Fibroblast of skin of left biceps (primary cell): Measurements from ENCODE around the gene SMC6.

Source experiments
- DNase-seq, 2 experiments: peaks; one replicate each; pipeline ENCODE4 v3.0.0-alpha.2; 2013; ENCODE audit warnings: low read depth in 2 of 2

Gene SMC6

DNA sequence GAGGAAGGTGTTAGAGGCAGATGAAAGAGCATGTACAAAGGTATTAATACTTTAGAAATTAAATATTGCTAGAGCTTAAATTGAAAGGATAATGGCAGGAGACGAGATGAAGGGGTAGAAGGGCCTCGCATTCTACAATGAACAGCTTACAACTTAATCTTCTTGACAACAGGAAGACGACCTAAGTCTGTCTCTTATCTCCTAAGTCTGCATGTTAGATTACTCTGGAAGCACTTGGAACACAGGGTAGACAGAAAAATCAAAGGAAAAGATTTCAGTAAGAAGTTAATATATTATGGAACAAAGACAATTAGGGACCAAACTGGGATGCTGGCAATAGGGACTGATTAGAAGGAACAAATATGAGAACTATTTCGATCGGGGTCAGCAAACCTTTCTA is 34.9 kb downstream of the SMC6 start:
- DNase-seq, result no peak

DNA sequence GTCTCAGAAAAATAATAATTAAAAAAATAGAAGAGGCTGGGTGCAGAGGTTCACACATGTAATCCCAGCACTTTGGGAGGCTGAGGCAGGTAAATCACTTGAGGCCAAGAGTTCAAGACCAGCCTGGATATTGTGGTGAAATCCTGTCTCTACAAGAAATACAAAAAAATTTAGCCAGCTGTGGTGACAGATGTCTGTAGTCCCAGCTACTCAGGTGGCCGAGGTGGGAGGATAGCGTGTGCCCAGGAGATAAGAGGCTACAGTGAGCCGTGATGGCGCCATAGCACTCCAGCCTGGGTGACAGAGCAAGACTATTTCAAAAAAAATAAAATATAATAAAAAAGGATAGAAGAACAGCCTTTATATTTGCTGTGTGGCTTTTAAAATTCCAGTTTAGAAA is 35.9 kb downstream of the SMC6 start:
- DNase-seq, result no peak

DNA sequence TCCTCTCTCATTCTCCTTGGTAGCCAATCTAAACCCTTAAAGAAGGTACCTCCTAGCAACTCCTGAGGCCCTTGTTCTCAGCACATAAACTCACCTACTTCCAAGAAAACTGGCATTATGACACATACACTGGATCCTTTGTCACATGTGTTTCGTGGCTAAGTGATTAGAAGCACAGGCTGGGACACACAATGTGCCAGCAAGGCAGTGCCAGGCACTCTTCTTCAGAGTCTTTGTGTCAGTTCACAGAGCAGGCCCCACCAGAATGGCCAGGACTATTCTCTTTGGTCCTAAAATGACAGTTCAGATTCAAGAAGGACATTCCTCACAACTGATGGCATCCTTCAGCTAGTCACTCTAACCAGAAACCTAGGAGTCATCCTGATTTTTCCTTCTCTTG is 40.3 kb downstream of the SMC6 start:
- DNase-seq, result no peak

DNA sequence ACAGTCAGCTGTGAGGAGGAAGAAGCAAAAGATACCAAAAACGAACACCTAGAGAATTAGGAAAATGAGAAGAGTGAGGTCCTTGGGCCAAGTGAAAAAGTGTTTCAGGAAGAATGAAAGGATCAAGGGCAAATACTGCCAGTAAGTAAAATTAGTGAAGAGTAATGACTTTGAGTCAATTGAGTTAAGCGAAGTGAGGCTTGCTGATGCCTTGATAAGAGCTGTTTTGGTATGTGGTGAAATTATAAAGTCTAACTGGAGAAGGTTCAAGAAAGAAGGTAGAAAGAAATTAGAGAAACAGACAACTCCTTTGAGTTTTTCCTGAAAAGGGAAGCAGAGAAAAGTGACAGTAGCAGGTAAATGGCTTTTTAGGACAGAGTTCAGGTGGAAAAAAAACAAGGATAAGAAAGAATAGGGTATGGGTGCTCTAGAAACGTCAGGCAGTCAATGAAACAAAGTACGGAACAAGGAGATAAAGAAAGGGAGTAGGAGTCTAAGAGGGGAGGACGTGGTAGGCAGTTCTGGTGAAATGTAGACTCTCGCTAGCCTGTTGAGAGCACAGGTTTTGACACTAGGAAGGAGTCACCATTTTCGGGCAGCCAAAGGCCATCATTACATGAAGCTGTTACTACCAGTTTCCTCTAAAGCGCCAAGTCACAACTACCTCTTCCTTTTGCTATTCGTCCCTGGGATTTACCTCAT is 42.9 kb downstream of the SMC6 start:
- no peak for DNase-seq

DNA sequence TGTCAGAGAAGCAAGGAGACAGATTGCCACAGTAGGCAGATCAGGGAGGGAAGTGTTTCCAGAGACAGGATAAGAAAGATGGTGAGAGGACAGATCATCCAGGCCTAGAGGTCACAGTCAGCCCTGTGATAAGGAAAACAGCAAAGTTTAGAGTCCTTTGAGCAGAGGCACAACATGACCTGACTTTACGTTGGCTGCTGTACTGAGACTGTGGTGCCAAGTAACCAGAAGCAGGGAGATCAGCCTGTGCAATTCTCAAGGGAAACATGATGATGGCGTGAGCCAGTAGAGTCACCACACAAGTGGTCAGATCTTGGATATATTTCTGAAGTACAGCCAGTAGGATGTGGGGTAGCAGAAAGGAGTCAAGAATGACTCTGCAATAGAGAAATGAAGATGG is 43.7 kb downstream of the SMC6 start:
- DNase-seq, result no peak

DNA sequence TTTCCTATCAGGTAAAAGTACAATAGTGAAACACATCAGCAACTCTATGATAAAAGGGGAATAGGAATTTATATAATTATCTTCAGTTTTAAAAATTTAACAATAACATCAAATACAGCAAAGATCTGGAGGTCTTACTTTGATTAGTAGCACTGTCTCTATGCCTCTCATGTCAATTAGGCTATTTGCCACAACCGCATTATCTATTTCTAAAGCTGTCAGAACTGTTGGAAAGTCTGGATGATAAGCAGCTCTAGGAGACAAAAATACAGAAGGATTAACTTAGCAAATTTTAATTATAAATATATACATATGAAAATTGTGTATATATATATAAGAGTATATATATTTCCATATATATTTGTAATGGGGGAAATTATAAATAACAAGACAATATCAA is 45.1 kb downstream of the SMC6 start:
- no peak for DNase-seq

DNA sequence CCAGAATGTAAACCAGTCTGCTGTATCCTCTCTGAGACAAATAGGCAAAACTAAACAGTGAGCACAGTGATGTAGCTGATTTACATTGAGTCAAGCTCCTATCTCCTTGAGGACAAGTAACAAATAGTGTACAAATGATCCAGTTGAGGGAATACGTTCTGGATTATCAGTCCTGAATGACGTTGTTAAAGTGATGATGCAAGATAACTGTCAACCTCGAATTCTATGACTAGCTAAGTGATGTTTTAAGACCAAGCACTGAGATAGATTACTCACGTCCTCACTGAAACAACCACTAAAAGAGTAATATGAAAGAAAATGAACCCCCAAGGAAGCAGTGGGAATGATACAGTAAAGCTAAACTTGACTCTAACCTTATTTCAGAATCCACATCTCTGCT is 46.8 kb downstream of the SMC6 start:
- DNase-seq, result no peak

DNA sequence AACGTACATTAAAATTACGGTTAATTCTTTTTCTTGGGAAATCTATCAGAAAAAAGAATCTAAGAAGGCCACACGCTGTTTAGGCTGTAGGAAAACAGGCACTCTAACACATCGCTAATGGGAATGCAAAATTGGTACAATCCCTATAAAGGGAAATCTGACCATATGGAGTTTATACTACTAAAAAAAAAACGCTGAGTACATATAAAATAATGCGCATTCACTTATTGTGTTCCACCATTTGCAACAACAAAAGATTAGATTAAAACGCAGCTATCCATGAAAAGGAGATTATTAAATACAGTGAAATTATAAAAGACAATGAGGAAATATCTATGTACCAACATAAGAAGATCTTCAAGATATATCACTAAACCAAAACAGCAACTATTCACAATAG is 62.8 kb downstream of the SMC6 start:
- DNase-seq, result no peak

DNA sequence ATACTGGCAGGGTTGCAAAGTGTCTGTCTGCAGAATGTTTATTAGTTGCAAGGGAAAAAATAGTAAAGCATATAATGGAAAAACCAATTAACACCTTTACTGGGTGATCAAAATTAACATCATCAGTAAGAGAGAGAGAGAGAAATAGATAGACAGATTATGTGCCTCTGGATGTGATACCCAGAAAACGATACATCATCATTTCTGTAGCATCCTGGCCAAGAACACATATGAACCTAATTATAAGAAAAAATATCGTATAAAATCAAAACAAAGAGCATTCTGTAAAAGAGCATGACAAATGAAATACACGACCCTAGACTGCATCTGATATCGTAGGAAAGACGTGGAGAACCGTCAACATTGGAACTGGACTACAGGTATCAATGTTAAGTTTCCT is 64.6 kb downstream of the SMC6 start:
- DNase-seq, result no peak

DNA sequence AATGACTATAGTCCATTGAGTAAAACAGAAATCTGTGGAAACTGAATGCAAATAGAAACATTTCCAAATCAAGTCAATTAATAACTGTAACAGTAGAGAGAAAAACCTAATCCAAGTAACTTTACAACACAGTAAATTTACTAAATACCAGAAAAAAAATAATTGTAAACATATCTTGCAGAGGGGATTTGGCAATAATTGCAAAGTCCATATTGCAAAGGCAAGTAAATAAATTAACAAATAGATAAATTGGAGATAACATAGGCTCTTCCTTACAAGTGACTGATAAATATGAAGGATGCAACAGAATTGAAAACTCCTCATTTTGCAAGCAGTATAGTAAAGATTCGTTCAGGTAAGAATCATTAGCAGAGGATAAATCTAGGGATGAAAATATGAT is 65.0 kb downstream of the SMC6 start:
- DNase-seq, result no peak

DNA sequence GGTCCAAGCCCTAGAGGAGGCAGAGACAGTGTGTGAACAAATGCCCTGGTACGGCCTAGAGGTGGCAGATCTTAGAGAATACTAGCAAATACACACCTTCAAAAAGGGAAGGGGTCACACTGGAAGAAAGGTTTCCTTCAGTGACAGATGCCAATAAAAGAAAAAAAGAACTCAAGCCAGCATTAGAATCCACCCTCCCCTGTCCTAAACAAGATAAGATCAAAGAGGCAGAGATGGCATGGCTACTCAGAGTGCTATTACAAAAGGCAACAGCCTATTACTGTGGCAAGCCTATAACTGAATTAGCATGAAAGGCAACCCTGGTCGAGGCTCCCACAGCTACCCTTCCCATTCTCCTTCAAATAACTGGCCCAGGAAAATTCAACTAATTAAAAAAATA is 69.6 kb downstream of the SMC6 start:
- no peak for DNase-seq

DNA sequence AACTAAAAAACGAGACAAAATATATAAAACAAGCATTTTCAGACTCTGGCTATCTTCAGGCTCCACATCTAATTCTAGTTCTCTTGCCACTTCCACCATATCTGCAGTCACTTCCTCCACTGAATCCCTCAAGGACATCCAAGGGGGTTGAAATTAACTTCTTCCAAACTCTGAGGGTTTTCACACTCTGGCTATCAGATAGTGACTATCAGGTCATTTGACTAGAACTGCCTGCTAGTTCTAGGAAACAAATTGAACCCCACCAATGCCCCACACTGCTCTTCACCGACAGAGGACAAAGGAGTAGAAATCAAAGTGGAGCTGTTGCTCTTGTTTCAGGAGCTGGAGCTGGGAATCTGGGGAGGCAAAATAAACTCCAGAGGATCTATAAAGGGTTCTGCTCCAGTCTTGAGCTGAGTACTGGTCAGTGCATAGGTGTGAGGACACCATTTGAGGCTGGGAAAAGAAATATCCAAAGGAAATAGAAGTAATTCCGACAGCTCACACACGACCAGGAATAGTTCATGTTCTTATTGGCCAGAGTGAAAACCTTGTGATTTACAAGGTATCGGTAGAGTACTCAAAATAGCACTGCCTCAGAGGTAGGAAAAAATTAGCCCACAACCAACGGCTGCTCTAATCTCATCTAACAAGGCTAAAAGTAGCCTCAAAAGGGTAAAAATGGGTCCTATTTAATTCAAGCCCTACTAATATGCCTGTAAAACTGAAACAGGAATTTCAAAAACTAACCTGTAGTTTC is 71.3 kb downstream of the SMC6 start:
- no peak for DNase-seq

DNA sequence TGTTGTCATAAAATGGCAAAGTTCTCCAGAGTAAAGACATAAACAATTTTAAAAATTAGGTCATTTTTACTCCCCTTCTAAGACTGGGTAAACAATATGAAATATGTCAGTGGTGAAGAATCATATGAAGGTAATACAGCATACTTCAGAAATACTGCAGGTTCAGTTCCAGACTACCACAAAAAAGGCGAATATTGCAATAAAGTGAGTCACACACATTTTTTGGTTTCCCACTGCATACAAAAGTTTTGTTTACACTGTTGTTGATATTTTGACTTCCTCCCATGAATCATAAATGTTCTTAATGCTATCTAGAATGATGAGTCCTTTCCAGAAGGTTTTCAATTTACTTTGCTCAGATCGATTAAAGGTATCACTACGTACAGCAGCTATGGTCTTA is 73.5 kb downstream of the SMC6 start:
- no peak for DNase-seq

DNA sequence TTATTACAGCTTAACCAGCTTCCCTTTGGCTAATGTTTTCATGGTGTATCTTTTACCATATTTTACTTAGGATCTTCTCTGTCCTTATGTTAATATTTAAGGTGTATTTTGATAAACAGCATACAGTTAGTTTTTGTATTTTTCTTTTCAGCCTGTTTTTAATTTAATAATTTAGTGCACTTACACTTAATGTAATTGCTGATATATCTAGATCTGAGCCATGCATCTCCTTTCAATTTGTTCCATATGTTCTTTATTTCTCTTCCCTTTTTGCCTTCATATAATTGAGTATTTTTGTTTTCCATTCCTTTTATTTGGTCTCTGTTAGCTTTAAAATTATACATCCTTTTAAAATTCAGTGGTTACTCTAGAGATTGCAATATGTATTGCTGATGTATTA is 78.8 kb downstream of the SMC6 start:
- DNase-seq, result no peak

DNA sequence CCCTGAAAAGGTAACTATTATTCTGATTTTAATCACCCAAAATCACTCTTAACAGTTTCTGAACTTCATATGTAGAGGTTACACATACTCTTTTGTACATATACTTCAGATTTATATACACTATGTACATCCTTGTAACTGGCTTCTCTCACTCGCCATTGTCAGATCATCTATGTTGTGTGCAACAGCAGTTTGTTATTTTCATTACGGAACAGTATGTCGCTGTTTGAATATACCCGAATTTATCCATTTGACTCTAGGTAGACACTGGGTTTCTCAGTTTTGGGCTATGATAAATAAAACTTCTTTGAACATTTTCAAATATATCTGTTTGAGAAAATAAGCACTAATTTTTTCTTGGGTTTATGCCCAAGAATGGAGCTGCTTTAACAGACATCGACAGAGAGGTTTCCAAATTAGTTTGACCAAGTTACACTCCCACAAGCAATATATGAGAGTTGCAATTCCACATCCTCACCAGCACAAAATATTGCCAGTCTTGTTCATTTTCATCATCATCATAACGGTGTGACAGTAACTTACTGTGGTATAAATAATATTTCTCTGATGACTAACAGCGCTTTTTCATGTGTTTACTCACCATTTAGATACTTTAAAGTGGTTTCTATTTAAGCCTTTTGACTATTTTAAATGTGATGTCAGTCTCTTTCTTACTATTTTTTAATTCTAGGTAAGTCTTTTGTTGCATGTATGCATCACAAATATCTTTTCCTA is 80.9 kb downstream of the SMC6 start:
- peak; percentile 4 to 10 for DNase-seq

DNA sequence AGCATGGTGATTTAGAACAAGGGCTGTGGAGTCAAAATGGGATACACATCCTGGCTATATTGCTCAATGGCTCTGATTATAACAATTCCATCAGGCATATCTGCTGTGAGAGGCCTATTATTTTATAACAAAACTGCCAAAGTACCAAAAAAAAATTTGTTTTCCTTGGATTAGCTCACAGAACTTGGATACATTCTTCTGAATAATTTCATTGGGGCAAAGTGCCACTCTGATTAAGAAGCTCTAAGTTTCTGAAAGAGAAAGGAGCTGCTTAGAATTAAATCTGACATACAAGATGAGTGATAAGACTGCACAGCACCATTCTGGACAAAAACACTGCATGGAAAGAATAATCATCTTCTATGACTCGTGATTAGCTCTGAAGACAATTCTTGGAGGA is 85.7 kb downstream of the SMC6 start:
- DNase-seq, result no peak

DNA sequence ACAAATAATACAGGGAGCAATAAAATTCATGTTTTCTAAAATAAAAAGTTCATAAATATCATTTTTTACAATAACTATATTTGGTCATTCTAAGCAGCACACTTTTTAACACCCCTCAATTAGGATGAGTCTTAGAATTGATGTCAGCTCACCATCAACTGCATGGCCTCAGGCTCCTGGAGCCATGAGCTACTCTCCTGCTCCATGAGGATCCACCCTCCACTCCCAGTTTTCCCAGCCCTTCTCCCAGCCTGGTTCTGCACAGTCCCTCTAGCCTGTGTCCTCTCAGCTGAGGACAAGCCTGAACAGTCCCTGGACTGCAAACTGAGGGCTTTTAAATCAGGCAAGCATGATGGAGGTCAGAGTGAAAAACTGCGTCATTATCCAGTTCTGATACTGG is 89.1 kb downstream of the SMC6 start:
- no peak for DNase-seq

DNA sequence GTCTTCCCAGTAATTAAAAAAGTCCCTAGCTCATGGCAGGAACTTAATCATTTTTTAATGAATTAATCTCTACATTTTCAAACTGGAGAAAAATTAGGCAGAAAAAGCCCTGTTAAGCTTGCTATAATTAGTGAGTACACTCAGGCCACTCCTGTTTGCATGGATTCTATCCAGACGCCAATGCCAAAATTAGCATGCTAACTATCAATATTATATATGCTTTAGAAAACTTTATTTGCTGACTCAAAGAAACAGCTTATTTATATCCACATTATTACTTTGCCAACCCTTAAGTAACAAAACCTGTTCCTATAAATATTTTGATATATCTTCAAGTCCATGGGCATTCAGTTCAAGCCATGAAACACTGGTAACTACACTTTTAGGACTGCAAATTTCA is 90.9 kb downstream of the SMC6 start:
- DNase-seq, result no peak

DNA sequence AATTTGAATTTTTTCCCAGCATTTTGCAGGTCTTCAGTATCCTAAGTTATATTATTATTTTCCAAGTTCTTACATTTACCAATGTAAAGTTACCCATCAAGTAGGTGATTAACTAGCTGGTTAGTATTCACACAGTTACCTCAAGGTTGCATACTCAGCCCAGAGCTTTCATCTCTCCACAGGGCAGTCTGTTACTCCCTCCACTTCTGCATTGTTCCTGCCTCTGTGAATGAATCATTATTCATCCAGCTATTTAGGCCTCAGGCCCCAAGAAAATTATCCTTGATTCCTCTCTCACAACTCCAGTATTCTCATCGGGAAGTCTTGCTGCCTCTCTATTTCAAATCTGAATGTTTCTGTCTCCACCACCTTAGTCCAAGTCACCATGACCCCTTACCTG is 92.2 kb downstream of the SMC6 start:
- DNase-seq, result no peak

DNA sequence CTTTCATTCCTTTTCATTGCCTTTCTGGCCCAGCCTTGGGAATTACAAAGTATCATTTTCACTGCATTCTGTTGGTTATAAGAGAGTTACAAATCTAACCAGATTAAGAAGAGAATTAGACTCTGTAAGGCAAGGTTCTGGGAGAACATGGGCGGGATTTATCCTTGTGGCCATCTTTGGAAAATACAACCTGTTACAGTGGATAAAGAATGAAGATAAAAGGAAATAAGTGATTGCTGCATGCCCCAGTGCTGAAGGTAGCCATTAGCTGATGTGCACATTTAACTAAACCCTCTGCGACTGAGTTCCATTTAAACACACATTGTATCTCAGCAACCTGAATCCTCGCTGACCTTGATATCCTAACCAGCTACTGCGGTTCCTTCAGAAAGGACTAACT is 93.4 kb downstream of the SMC6 start:
- no peak for DNase-seq

DNA sequence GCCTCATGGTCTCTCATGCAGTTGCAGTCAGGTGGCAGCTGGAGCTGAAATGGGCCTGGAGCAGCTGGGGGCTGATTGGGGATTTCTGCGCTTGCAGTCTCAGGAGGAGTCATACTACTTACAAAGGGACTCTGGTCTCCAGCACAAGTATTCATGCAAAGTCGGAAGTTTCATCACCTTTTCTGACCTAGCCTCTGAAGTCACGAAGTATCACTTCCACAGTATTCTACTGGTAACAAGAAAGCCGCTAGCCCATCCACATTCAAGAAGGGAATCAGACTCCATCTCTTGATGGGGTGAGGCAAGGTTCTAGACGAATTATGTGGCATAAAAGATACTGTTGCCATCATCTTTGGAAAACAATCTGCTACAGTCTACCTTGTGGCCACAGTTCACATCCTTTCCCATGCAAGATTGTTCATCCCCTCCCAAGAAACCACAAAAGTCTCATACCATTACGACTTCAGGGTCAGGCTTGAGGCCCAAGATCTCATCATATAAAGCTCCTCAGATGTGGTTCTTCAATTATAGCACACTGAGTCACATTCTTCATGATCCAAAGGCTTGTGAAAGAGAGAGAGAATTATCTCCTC is 95.3 kb downstream of the SMC6 start:
- no peak for DNase-seq

DNA sequence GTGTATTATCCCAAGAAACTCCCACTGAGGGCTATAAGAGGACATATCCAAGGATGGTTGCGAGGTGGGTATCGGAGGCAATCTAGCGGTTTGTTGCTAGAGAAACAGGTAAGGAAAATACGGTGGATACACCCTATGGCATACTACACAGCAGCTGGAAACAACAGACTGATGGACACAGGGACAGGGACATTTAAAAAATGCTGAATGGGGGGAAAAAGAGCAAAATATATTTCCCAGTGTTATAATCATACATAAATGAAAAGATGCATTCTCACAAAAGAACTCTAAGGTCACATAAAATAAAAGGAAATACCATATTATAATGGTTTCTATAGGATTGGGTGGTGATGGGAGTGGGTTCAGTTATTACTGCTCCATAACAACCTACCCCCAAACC is 95.9 kb downstream of the SMC6 start:
- DNase-seq, result no peak
